ENCODE measurements around the gene LENG8. TPM values are rescaled to one million over a fixed set of nuclear protein-coding genes. Genes with fewer than 3 reads are reported as not detected.

LENG8 gene
- total RNA-seq, 2 donors from 2014 or later: 221 to 283 TPM

Other genes starting within 250 kb of the LENG8 start
- 1,000 to 10,000 TPM; 1,618 to 1,817 TPM for gene RPS9, start 248.3 kb upstream of the LENG8 start, total RNA-seq
- gene LILRB3, start 226.2 kb upstream of the LENG8 start, total RNA-seq: 1 to 10 TPM in 1 of 2 donors, under 1 TPM in 1; 0.31 to 1.2 TPM
- not detected for gene LILRA6, start 206.4 kb upstream of the LENG8 start, total RNA-seq
- under 1 TPM in 1 of 2 donors, not detected in 1; 0.12 TPM for gene LILRB5, start 191.9 kb upstream of the LENG8 start, total RNA-seq
- gene LILRB2, start 168.1 kb upstream of the LENG8 start, total RNA-seq: not detected
- not detected for gene LILRA5, start 136.0 kb upstream of the LENG8 start, total RNA-seq
- gene LILRA4, start 110.0 kb upstream of the LENG8 start, total RNA-seq: not detected
- 1 to 10 TPM; 3.5 to 8.3 TPM for gene LAIR1, start 84.3 kb upstream of the LENG8 start, total RNA-seq
- under 1 TPM; 0.32 to 0.41 TPM for gene TTYH1, start 33.7 kb upstream of the LENG8 start, total RNA-seq
- 1 to 10 TPM; 3.1 to 5.8 TPM for gene LENG9, start 14.6 kb downstream of the LENG8 start, total RNA-seq
- under 1 TPM in 1 of 2 donors, not detected in 1; 0.30 TPM for gene CDC42EP5, start 24.1 kb downstream of the LENG8 start, total RNA-seq
- 10 to 100 TPM in 1 of 2 donors, under 1 TPM in 1; 0.83 to 14.2 TPM for gene LAIR2, start 53.6 kb downstream of the LENG8 start, total RNA-seq
- gene LILRA2, start 124.6 kb downstream of the LENG8 start, total RNA-seq: not detected
- gene LILRA1, start 144.4 kb downstream of the LENG8 start, total RNA-seq: not detected
- gene LILRB1, start 181.3 kb downstream of the LENG8 start, total RNA-seq: 1 to 10 TPM in 1 of 2 donors, under 1 TPM in 1; 0.38 to 3.6 TPM
- gene LILRB4, start 213.8 kb downstream of the LENG8 start, total RNA-seq: not detected

All from activated T-cell treated with anti-CD3 and anti-CD28 coated beads, Interleukin-2, amount 50 U/mL, for 72 hours (primary cell).